Endothelial cell of hepatic sinusoid (primary cell): ENCODE results near the gene KCNQ1.

ENCODE experiments used
- in situ Hi-C: cut with HindIII; loops from 2 replicates; pipeline ENCODE4 v1.10.0; 2017; ENCODE audit warnings: low sequenced_read_pairs

Gene KCNQ1

GRCh38 chr11:2672553-2673249 lies 227.9 kb downstream of the KCNQ1 start:
- in situ Hi-C loops = no loop called here

GRCh38 chr11:2673250-2673610 lies 228.4 kb downstream of the KCNQ1 start:
- in situ Hi-C loops = no loop called here

DNA sequence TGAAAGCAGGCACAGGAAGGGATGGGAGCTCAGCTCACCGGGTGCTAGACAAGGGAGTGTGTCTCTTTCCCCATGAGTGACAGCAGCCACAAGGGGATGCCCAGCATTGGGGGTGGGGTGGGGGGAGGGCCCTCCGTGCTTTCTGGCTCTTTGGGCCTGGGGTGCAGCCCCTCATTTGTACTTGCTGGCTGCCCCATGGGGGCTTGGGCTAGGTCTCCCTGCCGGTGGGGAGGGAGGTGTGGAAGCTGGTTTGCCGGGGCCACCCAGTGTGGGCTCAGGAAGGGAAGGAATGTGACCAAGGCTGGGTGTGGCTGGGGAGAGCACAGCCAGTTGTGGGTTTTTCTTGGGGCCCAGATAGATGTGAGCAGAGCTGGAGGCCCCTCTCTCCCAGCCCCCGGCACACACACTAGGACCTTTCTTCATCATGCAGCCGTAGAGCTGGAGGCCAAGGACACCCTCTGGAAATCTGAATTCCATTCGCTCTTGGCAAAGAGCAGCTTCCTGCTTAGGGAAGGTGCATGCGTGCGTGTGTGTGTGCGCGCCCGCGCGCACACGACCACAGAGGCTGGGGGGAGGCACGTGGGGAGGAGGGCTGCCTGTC lies 229.2 kb downstream of the KCNQ1 start:
- in situ Hi-C loops = no loop called here

DNA sequence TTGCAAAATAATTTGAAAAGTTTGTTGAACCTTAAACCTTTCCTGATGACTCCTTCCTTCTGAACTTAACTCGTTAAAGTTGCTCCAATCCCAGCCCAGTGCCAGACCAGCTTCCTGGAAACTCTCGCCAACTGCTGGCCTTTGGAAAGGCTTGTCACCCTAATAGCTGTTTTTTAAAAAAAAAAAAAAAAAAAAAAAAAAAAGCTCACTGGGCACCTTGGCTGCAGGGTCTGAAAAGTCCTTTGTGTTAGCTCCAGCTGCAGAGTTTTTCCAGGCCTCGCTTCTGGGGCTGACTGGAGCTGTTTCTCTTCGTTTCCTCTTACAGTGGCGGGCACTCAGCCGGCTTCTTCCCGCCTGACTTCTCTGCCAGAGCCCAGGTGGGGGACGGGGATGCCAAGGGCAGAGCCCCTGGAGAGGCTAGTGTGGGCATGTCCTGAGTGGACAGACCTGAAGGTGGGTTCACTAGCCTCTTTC lies 229.9 kb downstream of the KCNQ1 start:
- in situ Hi-C loops = no loop called here

DNA sequence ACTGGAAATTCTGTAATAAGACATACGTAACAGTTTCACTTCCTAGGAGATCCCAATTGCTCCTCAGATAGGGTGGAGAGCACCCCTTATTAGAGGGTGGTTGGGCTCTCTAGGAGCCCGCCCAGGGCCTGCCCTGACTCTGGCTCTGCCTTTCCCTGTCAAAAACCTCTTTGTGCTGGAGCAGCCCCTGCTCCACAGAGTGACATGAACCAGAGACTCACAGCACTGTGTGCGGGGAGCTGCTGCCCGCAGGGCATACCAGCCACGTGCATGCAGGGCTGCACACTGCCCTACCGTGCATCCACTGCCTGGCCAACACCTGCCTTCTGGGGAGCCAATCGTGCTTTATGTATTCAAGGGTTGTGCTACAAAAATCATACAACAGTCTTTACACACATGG lies 230.7 kb downstream of the KCNQ1 start:
- in situ Hi-C loops = no loop called here

DNA sequence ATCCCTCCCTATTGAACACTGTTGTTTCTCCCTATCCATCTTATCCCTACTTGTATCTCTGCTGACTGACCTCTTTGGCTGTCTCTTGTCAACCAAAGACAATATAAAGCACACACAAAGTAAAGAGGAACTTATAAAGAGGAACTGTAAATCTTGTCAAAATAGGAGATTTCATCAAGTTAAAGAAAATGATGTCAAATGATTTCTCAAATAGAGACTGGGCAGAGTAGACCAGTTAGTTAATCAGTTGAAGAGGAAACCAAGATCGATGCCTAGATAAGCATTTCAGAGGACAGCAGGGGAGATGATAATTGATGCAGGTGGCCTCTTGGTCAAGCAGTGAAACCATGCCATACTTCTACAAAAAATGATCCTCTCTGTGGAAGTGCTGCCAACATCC lies 232.3 kb downstream of the KCNQ1 start:
- in situ Hi-C loops = no loop called here

GRCh38 chr11:2678396-2678795 lies 233.6 kb downstream of the KCNQ1 start:
- in situ Hi-C loops = no loop called here

DNA sequence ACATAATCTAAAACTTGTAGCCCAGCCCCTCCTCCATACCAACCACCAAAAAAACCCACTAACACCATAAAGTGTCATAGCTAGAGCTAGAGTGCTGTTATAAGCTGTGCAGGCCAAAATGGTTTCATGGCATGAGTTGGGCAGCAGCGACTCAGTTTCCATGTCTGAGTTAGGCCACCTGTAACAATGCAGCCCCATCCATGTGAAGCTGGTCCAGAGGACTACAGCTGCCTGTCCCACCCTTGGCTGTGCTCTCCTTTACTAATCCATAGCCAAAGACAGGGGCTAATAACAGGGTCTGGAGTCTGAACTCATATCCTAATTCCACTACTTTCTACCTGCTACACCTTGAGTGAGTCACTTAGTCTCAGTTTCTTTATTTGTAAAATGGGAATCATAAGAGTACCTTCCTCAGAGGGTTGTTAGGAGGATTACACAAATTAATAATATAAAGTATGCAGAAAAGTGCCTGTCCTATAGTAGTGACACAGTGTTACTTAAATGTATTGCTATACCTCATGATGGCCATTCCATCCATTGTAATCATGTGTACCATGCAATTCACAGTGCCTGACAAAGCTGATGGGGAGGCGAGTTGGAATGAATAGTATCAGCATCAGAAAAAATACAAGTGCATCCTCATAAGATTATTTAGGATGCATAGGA lies 234.3 kb downstream of the KCNQ1 start:
- in situ Hi-C loops = no loop called here

DNA sequence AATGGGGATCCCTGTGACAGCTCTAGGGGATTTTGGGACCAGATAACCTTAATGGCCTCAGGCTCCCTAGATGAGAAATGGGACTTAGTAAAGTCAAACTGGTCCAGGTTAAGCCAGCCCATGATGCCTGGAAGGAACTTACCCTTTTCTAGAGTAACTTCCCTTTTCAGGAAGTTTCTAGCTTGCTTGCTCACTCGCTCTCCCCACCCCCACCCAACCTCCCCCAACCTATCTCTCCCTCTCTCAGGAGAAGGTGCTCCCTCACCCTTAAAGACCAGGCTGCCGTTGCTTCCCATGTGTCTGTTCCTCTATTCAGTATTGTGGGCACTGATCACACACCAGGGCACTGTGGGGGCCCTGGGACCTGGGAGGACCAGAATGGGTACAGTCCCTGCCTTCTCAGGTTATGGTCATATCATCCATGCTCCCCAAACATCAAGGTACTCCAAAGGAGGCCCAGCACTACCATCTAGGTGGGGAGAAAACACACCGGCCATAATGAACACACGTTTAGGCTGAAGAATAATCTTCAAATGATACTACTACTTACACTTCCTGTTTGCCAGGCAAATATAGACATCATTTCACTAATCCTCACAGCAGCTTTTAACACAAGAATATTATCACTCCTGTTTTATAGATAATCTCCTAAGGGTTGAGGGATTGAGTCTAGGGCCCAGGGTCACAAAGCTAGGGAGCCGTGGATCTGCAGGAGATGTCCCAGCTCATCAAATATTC lies 236.8 kb downstream of the KCNQ1 start:
- in situ Hi-C loops = loop anchor here (5.0 kb wide), 2 partner anchors 41 to 86 kb away; no protein-coding TSS in a partner anchor

DNA sequence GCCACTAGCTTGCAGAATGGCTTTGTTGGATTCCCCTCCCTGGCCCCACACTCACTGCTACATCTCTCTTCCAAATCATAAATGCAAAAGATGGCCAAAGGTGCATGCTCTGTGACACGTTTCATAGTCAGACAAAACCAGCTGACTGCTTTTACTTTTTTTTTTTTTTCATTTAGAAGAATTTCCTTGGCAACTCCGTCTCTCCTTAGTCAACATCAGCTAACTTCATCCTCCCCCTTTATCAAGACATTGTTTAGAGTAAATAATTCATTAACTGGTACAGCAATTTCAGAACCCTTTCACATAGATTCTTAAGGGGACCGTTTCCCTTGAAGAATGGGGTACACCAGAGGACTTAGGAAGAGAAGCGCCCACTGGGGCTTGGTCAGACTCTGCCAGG lies 239.0 kb downstream of the KCNQ1 start:
- in situ Hi-C loops = loop anchor here (5.0 kb wide), 2 partner anchors 38 to 83 kb away; no protein-coding TSS in a partner anchor

DNA sequence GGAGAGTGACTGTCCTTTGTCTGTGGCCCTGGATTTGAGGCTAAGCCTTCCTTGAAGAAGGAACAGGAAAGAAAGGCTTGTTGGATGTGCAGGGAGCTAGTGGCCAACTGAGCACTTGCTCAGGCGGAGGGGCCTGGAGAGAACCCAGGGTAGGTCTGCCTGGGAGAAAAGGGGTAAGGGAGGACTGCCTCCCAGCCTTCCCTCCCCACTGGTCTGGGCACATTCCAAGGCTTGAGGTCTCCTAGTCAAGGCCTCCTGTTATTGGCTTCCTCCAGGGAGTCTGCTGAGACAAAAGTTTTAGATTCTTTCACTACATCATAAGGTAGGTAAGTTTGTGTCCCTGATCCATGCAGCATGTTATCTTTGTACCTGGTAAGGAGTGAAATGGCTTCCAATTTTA lies 239.8 kb downstream of the KCNQ1 start:
- in situ Hi-C loops = loop anchor here (5.0 kb wide), 2 partner anchors 38 to 83 kb away; no protein-coding TSS in a partner anchor

GRCh38 chr11:2685051-2685450 lies 240.2 kb downstream of the KCNQ1 start:
- in situ Hi-C loops = no loop called here

GRCh38 chr11:2685566-2686359 lies 241.0 kb downstream of the KCNQ1 start:
- in situ Hi-C loops = no loop called here

GRCh38 chr11:2686360-2687222 lies 241.8 kb downstream of the KCNQ1 start:
- in situ Hi-C loops = no loop called here

GRCh38 chr11:2687223-2687530 lies 242.4 kb downstream of the KCNQ1 start:
- in situ Hi-C loops = no loop called here

DNA sequence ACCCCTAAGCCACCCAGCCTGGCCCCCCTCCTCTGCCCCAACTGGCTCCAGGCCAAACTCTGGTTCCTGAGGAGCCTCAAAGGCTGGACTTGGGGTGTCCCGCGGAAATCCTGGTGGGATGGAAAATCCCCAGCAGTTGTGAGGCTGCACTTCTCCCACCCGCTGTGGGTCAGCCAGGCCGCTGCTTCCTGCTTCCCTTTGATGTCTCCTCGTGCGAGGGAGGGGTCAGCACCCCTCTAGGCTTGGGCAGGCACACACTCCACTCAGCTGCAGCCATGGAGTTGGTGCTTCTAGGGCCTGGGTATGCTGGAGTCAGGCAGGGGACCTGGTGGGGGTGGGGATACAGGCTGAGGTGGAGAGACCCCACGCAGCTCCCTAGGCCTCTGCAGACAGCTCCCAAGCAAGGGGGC lies 243.0 kb downstream of the KCNQ1 start:
- in situ Hi-C loops = no loop called here

- in situ Hi-C loops = no loop called here
Measured at GRCh38 chr11:2688381-2689231, 243.8 kb downstream of the KCNQ1 start.

GRCh38 chr11:2689651-2690575 lies 245.1 kb downstream of the KCNQ1 start:
- in situ Hi-C loops = no loop called here
